ENCODE measurements around the gene PNPLA7. TPM values are rescaled to one million over a fixed set of nuclear protein-coding genes. Genes with fewer than 3 reads are reported as not detected.
A peak's percentile ranks its signal among the peaks of the same experiment; 100 is the strongest.

Gene PNPLA7
- total RNA-seq, 4 donors from 2014 or later, result 4.5 to 10.5 (median 9.4) TPM

DNA sequence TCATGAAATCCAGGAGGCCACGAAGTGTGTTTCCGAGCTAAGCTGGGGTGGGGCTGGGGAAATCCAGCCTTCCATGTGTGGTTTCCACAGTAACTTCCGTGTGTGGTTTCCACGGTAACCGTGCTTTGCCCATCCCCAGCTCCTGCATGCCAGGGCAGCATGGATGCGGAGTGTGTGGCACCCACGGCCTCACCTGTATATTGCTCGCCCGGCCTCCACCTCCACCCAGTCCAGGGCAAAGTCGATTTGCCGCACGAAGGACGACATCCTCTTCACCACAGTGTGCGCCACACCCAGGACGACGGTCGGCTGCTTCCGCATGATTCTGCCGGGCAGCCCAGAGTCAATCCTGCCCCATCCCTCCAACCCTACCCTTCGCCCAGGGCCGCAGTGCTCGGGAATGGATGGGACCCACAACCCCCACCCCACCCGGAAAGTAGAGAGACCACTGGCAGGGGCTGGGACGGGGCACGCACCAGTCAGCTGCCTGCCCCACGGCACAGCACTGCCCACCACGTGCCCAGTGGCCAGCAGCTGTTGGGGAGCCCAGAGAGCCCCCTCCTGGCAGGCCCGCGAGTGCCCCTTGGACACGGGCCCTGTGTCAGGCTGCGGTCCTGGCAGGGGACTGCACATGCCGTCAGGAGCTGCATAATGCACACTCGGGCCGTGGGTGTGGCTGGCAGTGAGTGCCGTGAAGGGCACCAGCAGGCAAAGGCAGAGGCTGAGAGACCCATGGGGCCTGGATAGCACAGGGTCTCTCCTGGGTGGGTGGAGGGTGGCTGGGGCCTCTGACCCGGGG is 52.1 kb downstream of the PNPLA7 start:
- Histone ChIP-seq H3K9me3 (no peaks in the 10 kb centered on the region), H3K4me1 (no peaks in the 10 kb centered on the region), H3K36me3 (peaks cover 0 to 22% of the 10 kb centered on the region in 2 donors), H3K27ac (no peak overlapping the region), H3K4me3 (no peak overlapping the region), H3K27me3 (no peaks in the 10 kb centered on the region)
- DNase-seq (no peak), ATAC-seq (no peak)
- in situ Hi-C loops (cut with MboI; ENCODE audit: low sequenced_read_pairs in 4 of 4) (no loop called here), intact Hi-C loops (cut with DNase I; ENCODE audit: low total_unique reads) (no loop called here)
- TF ChIP-seq CTCF (IDR thresholded peaks at IDR 0.05 in 4 of 5, conservative IDR thresholded peaks at IDR 0.05 in 1 of 5) (no peak), POLR2A (IDR thresholded peaks at IDR 0.05) (no peak)

DNA sequence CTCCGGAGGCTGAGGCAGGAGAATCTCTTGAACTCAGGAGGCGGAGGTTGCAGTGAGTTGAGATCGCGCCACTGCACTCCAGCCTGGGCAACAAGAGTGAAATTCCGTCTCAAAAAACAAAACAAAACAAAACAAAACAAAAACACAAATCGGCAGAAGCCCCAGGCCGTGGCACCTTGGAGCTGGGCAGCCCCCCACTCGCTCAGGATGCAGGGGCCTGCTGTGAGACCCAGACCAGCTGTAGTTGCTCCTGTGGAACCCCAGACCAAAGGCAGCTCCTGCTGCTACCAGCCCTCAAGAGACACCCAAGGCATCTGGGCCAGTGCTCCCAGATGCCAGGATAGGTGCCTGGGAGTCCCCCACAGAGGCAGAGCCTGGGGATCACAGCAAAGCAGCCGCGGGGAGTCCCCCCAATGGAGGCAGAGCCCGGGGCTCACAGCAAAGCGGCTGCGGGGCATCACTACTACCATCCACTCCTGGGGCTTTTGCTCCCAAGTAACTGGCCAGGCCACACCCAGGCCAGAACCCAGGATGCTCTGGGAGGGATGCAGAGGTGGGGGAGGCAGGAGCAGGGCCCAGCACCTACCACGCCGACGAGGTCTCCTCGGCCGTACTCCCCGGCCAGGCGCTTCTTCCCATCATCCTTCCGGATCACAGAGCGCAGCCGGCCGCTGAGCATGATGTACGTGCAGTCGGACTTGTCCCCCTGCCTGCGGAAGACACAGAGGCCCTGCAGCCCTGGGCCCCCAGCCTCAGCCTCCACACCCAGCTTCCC is 53.4 kb downstream of the PNPLA7 start:
- H3K27me3 ChIP-seq, result no peaks in the 10 kb centered on the region
- intact Hi-C loops (cut with DNase I; ENCODE audit: low total_unique reads), result no loop called here
- H3K9me3 ChIP-seq, result no peaks in the 10 kb centered on the region
- no peak for TF ChIP-seq CTCF (IDR thresholded peaks at IDR 0.05 in 4 of 5, conservative IDR thresholded peaks at IDR 0.05 in 1 of 5)
- TF ChIP-seq POLR2A (IDR thresholded peaks at IDR 0.05), result no peak
- no peak overlapping the region for H3K4me3 ChIP-seq
- peaks cover 0 to 22% of the 10 kb centered on the region in 2 donors for H3K36me3 ChIP-seq
- no peak for ATAC-seq
- no peaks in the 10 kb centered on the region for H3K4me1 ChIP-seq
- DNase-seq, result no peak
- no peak overlapping the region for H3K27ac ChIP-seq
- in situ Hi-C loops (cut with MboI; ENCODE audit: low sequenced_read_pairs in 4 of 4), result no loop called here

GRCh38 chr9:137494550-137495351 is 55.5 kb downstream of the PNPLA7 start:
- peak in 1 of 2 donors; percentile 44 for ATAC-seq
- in situ Hi-C loops (cut with MboI; ENCODE audit: low sequenced_read_pairs in 4 of 4), result no loop called here
- peak in 1 of 2 donors; percentile 43 for DNase-seq

More at GRCh38 chr9:137494550-137495351, 55.5 kb downstream of the PNPLA7 start:
- Histone ChIP-seq H3K27ac (no peak overlapping the region), H3K9me3 (no peaks in the 10 kb centered on the region), H3K27me3 (no peaks in the 10 kb centered on the region), H3K36me3 (peaks cover 0 to 9% of the 10 kb centered on the region in 2 donors), H3K4me1 (no peaks in the 10 kb centered on the region), H3K4me3 (no peak overlapping the region)
- intact Hi-C loops (cut with DNase I; ENCODE audit: low total_unique reads), result no loop called here
- TF ChIP-seq POLR2A (IDR thresholded peaks at IDR 0.05) (no peak), CTCF (IDR thresholded peaks at IDR 0.05 in 4 of 5, conservative IDR thresholded peaks at IDR 0.05 in 1 of 5) (no peak)

Measured in gastrocnemius medialis (tissue), 4 donors.